GM21528 (cell line): ENCODE data around the gene HORMAD2.
"Not testable (repeated sequence)": the region's sequence is repeated elsewhere in the genome, so short reads cannot be mapped to it uniquely, and the experiment has no call there.

Experiments used
- ATAC-seq: cut with Tn5 transposase; IDR thresholded peaks from one replicate; pipeline ENCODE4 v1.9.1; 2021; ENCODE audit warnings: mild to moderate bottlenecking, moderate library complexity; ENCODE audit not compliant: unreplicated experiment, low FRiP score

The HORMAD2 gene

GRCh38 chr22:30097861-30098260, 17.6 kb downstream of the HORMAD2 start:
- no peak for ATAC-seq

- ATAC-seq = not testable (repeated sequence)
Measured at GRCh38 chr22:30100770-30101169, 20.5 kb downstream of the HORMAD2 start.

GRCh38 chr22:30104501-30105156, 24.4 kb downstream of the HORMAD2 start:
- no peak for ATAC-seq

- no peak for ATAC-seq
Measured at GRCh38 chr22:30105483-30105882, 25.2 kb downstream of the HORMAD2 start.

GRCh38 chr22:30113494-30113893, 33.2 kb downstream of the HORMAD2 start:
- no peak for ATAC-seq

GRCh38 chr22:30114361-30114760, 34.1 kb downstream of the HORMAD2 start:
- no peak for ATAC-seq

- no peak for ATAC-seq
Measured at GRCh38 chr22:30115705-30116104, 35.4 kb downstream of the HORMAD2 start.

GRCh38 chr22:30116362-30117117, 36.3 kb downstream of the HORMAD2 start:
- ATAC-seq = no peak

GRCh38 chr22:30117256-30117655, 37.0 kb downstream of the HORMAD2 start:
- ATAC-seq = no peak

GRCh38 chr22:30118291-30118690, 38.0 kb downstream of the HORMAD2 start:
- no peak for ATAC-seq

- no peak for ATAC-seq
Measured at GRCh38 chr22:30121960-30122359, 41.7 kb downstream of the HORMAD2 start.

GRCh38 chr22:30123463-30123862, 43.2 kb downstream of the HORMAD2 start:
- ATAC-seq = no peak

GRCh38 chr22:30127749-30128166, 47.5 kb downstream of the HORMAD2 start:
- ATAC-seq = no peak

- ATAC-seq = no peak
Measured at GRCh38 chr22:30128511-30128910, 48.2 kb downstream of the HORMAD2 start.

GRCh38 chr22:30129636-30130035, 49.4 kb downstream of the HORMAD2 start:
- no peak for ATAC-seq

- ATAC-seq = no peak
Measured at GRCh38 chr22:30132290-30132996, 52.2 kb downstream of the HORMAD2 start.

- ATAC-seq = no peak
Measured at GRCh38 chr22:30140414-30140813, 60.1 kb downstream of the HORMAD2 start.

GRCh38 chr22:30143265-30143664, 63.0 kb downstream of the HORMAD2 start:
- no peak for ATAC-seq

GRCh38 chr22:30144391-30144790, 64.1 kb downstream of the HORMAD2 start:
- ATAC-seq = no peak

GRCh38 chr22:30150212-30150611, 69.9 kb downstream of the HORMAD2 start:
- ATAC-seq = no peak

GRCh38 chr22:30158277-30158676, 78.0 kb downstream of the HORMAD2 start:
- no peak for ATAC-seq
